ENCODE data around the gene AP3D1.

DNA sequence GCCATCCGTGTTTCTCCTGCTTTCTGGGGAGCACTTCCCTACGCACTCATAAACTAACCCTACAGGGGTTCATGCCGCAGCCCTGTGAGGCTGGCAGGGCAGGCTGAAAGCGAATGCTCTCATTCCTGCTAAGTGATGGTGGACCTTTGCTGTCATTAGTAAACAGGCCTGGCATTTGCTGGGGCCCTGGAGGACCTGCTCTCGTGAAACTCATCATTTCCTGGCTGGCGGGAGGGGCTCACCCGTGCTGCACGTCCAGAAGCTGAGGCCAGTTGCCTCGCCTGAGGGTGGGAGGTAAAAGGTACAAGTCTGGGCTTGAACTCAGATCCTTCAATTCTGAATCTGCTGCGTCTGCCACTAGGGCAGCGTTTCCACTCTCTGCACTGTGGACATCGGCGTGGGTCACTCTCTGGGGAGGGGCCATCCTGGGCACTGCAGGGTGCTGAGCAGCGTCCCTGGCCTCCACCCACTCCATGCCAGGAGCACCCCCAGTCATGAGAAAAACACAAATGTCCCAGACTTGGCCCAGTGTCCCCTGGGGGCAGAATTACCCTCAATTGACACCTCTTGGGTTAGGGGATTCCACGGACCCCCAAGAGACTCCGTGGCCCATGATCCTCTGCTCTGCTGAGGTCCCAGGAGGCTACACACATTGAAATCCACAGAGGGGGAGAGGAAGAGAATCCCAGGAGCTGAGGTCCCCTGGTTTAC lies 62.2 kb downstream of the AP3D1 start:
- no peak for TF ChIP-seq GATA3 (IDR thresholded peaks at IDR 0.05; ENCODE audit: low read depth, low read length)
- no peak for TF ChIP-seq GATA2 (IDR thresholded peaks at IDR 0.05; ENCODE audit: low read depth, low read length)

Measured in SH-SY5Y (cell line).